ENCODE results near the gene SLC44A3.
A peak's percentile ranks its signal among the peaks of the same experiment; 100 is the strongest.

SLC44A3 gene

GRCh38 chr1:94840808-94841207, 20.7 kb downstream of the SLC44A3 start:
- DNase-seq = no peak

GRCh38 chr1:94843430-94843829, 23.3 kb downstream of the SLC44A3 start:
- no peak for DNase-seq

DNA sequence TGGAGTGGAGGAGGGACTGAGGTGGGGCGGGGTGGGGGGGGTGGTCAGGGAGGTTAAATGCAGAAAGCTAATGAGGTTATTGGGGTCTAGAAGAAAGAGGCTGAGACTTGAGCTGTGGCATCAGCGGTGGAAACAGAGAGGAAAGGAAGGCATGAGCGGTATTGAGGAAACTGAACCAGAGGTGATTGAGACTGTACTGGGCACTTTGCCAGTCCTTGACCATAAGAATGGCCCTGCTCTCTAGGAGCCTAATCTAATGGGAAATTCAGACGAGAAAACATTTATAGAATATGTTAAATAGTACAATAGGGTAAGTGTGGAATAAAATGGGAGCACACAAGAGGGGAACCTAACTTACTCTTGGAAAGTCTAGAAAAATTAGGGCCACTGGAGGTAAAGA, 23.7 kb downstream of the SLC44A3 start:
- DNase-seq = no peak

GRCh38 chr1:94846308-94846707, 26.2 kb downstream of the SLC44A3 start:
- DNase-seq = no peak

- DNase-seq = no peak
These were observed 31.4 kb downstream of the SLC44A3 start for GRCh38 chr1:94851571-94851970.

GRCh38 chr1:94852788-94853187, 32.6 kb downstream of the SLC44A3 start:
- no peak for DNase-seq

- DNase-seq = peak; percentile 93
These were observed 34.5 kb downstream of the SLC44A3 start for GRCh38 chr1:94854458-94855306.

DNA sequence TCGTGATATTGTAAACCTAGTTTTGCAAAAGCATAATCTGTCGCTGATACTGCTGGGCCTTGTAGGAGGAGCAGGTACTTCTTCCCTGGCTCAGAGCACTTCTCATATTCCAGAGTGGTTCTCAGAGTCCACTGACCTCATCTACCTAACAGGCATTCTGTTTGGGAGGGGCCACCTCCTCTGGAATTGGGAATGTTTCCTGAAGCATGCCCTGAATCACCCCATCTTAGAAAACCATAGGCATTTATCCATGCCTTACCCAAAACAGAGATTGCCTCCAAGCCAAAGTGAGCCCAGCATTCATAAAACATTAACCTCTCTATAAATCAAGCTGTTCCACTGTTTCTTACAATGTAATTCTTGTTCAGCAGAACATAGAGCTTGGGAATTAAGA, 35.1 kb downstream of the SLC44A3 start:
- DNase-seq = no peak

DNA sequence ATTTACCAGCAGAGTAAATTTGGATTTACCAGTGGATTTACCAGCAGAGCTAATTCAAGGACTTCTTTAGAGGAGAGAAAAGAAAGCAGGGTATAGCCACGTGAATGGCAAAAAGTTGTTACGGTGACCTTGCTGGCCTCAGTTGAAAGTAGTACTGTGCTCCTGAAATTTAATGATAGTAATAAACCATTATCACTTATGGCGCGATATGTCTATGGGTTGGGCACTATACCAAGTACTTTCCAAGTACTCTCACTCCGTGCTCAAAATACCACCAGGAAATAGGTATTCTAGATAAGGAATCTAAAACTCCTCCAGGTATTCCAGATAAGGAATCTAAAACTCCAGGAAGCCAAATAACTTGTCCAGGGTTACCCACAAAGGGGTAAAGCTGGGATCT, 35.8 kb downstream of the SLC44A3 start:
- no peak for DNase-seq

DNA sequence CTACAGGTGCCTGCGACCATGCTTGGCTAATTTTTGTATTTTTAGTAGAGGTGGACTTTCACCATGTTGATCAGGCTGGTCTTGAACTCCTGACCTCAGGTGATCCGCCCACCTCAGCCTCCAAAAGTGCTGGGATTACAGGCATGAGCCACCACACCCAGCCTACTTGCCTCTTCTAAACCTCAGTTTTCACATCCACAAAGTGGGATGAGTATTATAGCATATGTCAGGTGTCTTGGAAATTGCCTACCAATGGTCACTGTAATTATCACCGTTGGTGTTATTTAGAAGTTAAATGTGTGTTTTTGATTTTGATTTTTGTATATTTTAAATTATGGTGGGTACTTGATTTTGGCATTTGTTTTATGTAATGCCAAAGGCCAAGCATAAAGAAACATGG, 36.7 kb downstream of the SLC44A3 start:
- DNase-seq = no peak

DNA sequence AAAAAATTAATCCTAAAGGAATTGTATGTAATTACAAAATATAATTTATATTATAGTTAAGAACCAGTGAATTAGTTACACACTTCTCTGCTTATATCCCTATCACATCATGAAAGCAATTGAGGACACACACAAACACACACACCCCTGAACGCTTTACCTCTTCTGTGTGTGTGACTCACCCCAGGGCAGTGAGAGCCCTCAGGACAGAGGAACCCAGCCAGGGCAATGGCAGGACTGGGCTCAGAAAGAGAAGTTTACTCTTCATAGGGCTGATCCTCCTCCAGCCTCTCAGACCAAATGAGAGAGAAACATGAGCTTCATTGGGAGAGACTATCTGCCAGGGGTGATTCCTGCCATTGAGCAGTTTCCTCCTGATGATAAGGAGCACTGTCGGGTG, 38.1 kb downstream of the SLC44A3 start:
- no peak for DNase-seq

DNA sequence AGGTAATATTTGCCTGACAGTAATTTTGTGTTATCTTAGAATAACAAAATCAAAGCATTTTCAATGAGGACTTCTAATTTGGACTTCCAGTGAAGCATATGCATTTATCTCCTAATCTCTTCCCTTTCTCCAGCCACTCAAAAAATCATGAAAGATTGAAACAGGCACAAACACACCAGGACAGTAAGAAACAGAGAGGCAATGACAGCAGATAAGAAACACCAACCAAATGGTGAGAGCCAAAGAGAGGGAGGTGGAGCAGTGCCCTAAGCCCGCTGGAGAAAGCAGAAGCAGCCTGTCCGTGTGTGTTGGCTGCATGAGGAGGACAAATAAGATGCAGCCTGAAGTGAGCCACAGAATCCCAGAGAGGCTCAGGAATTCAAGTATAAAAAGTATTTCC, 39.0 kb downstream of the SLC44A3 start:
- DNase-seq = no peak

DNA sequence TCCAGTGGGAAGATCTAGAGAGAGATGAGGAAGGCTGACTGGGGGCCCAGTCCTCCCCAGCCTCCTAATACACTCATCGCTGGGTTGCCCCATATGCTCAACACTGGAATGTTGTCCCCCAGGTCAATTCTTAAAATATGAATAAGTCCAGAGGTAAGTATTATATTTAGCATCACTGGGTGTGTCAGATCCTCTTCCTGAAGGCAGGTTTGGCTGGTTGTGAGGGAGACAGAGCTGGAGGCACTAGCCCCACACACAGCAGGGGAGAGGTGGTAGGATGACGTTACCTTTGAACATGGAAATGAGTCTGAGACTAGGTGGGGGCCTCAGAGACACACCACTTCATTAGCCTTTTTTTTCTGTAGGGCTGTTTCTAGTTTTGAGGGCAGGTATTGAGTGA, 42.6 kb downstream of the SLC44A3 start:
- DNase-seq = no peak

GRCh38 chr1:94863297-94863911, 43.2 kb downstream of the SLC44A3 start:
- no peak for DNase-seq

GRCh38 chr1:94863919-94864318, 43.8 kb downstream of the SLC44A3 start:
- DNase-seq = no peak

DNA sequence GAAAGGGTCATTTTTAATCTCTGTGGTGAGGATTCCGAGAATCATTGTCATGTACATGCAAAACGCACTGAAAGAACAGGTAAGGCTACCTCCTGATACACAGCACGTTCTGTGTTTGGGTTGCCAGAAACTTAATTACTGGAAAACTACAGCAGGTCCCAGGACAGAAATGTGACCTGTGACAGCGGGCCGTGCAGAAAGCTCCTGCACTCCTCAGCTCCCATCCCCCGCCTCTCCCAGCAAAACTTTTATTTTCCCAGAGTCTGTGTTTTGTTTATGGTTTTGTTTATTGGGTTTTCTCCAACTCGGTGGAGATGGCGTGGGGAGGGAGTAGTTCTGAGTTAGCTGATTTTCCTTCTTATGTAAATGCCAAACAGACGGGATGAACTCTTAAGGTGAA, 44.7 kb downstream of the SLC44A3 start:
- DNase-seq = no peak

- peak; percentile 58 for DNase-seq
These were observed 45.2 kb downstream of the SLC44A3 start for GRCh38 chr1:94865360-94865759.

DNA sequence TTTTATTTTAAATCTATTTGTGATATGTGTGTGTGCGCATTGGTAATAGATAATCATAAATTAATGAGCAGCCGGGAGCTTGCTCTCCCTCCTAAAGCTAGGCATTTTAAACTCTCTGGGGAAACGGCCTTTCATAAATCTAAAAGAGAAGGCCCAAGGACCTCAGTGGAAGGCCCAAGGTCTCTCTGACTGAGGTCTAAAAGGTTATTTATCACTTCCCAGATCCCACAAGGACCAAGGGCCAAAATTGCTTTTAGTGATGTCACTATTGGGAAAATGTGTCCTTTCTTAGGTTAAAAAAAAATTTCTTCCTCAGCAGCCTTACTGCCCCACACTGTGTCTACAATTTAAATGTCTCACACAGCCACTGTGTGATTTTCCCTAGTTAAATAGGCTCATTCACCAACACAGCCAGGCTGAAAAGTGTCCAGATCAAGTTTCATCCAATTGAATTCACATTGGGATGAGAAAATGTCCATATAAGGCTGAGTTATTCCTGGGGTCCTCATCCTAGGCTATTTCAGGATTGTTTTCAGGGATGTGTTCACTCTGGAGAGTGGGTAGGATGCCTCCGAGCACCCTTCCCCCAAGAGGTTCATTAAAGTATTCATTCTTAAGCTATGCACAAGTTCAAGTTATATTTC, 46.1 kb downstream of the SLC44A3 start:
- no peak for DNase-seq

GRCh38 chr1:94871031-94871430, 50.9 kb downstream of the SLC44A3 start:
- DNase-seq = no peak

- no peak for DNase-seq
These were observed 52.8 kb downstream of the SLC44A3 start for GRCh38 chr1:94872771-94873495.

DNA sequence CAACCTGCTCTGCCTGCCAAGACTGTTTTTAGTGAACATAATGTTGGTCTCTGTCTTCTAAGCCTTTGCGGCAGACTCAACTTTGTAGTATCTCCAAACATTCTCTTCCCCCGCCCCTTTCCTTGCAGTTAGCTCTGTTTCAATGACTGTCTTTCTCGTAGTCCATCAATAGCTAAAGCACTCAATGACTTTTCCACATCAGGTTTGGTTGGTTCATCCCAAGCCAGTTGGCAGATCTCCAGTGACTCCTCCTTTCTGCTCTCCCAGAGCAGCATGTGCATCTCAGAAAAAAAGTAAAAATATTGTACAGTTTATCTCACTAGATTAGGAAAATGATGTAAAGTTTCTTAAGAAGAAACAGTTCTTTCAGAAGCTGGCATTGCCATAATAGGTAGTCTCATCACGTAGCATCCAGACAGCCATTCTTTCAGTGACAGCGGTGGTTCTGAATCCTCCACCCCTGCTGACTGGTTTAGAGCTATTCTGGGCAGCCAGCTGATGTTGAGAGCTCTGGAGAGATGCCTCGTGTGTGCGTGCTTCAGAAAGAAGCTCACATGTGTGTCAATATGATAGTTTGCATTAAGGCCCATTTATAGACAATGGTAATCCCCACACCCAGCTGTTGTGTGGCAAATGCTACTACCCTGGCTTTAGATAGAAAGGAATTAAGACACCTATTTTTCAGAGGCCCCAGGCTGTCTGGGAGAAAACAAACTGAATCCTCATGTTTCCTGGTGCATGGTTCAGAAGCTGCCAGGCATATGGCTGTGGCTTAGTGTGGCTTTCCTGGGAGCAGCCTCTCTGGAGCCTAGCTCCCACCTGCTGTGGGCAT, 53.6 kb downstream of the SLC44A3 start:
- DNase-seq = peak; percentile 80

GRCh38 chr1:94874423-94874822, 54.3 kb downstream of the SLC44A3 start:
- DNase-seq = no peak

Data from femur (tissue), 1 donor.